ENCODE measurements around the gene DNAH5. TPM values are rescaled to one million over a fixed set of nuclear protein-coding genes. Genes with fewer than 3 reads are reported as not detected.

The DNAH5 gene
- total RNA-seq, 6 experiments from 2014 or later: 1.2 to 16.2 (median 3.4) TPM

- Histone ChIP-seq H3K36me3 (peaks cover 0 to 2% (median 0%) of the 10 kb centered on the region in 4 donors), H3K9me3 (peaks cover 0 to 3% (median 0%) of the 10 kb centered on the region in 4 donors), H3K4me1 (no peaks in the 10 kb centered on the region), H3K27me3 (no peaks in the 10 kb centered on the region), H3K27ac (no peak overlapping the region), H3K4me3 (no peak overlapping the region)
- TF ChIP-seq POLR2A (IDR thresholded peaks at IDR 0.05) (no peak), CTCF (IDR thresholded peaks at IDR 0.05) (no peak)
- DNase-seq (no peak), ATAC-seq (no peak)
- intact Hi-C loops (cut with DNase I): no loop called here
- 52% methylated on average over 5 of the region's 5 CpGs for WGBS (ENCODE audit: insufficient coverage, low coverage, low lambda C conversion rate, missing lambda C conversion rate)
Measured at GRCh38 chr5:13859270-13860065, 85.0 kb downstream of the DNAH5 start.

- ATAC-seq (no peak), DNase-seq (no peak)
- intact Hi-C loops (cut with DNase I): no loop called here
- Histone ChIP-seq H3K27me3 (no peaks in the 10 kb centered on the region), H3K4me1 (no peaks in the 10 kb centered on the region), H3K27ac (no peak overlapping the region), H3K9me3 (no peaks in the 10 kb centered on the region), H3K4me3 (no peak overlapping the region), H3K36me3 (peaks cover 0 to 5% (median 1%) of the 10 kb centered on the region in 4 donors)
- 50% methylated on average over 6 of the region's 6 CpGs for WGBS (ENCODE audit: insufficient coverage, low coverage, low lambda C conversion rate, missing lambda C conversion rate)
- TF ChIP-seq POLR2A (IDR thresholded peaks at IDR 0.05) (no peak), CTCF (IDR thresholded peaks at IDR 0.05) (no peak)
Measured at GRCh38 chr5:13843175-13843846, 101.2 kb downstream of the DNAH5 start.

- no peak for ATAC-seq
- no peak overlapping the region for H3K27ac ChIP-seq
- intact Hi-C loops (cut with DNase I): no loop called here
Measured at GRCh38 chr5:13833440-13833839, 111.0 kb downstream of the DNAH5 start.

GRCh38 chr5:13831351-13831750, 113.1 kb downstream of the DNAH5 start:
- H3K36me3 ChIP-seq: peaks cover 0 to 2% (median 0%) of the 10 kb centered on the region in 4 donors

More at GRCh38 chr5:13833440-13833839, 111.0 kb downstream of the DNAH5 start:
- Histone ChIP-seq H3K36me3 (no peaks in the 10 kb centered on the region), H3K27me3 (no peaks in the 10 kb centered on the region), H3K9me3 (no peaks in the 10 kb centered on the region), H3K4me3 (no peak overlapping the region), H3K4me1 (no peaks in the 10 kb centered on the region)
- 33% methylated on average over 3 of the region's 3 CpGs for WGBS (ENCODE audit: insufficient coverage, low coverage, low lambda C conversion rate, missing lambda C conversion rate)
- TF ChIP-seq POLR2A (IDR thresholded peaks at IDR 0.05) (no peak), CTCF (IDR thresholded peaks at IDR 0.05) (no peak)
- no peak for DNase-seq

More at GRCh38 chr5:13831351-13831750, 113.1 kb downstream of the DNAH5 start:
- peak in 1 of 4 donors; percentile 10 for TF ChIP-seq CTCF (IDR thresholded peaks at IDR 0.05)
- TF ChIP-seq POLR2A (IDR thresholded peaks at IDR 0.05): no peak
- no peak for ATAC-seq
- no peak overlapping the region for H3K27ac ChIP-seq
- no peaks in the 10 kb centered on the region for H3K4me1 ChIP-seq
- no peak overlapping the region for H3K4me3 ChIP-seq
- WGBS (ENCODE audit: insufficient coverage, low coverage, low lambda C conversion rate, missing lambda C conversion rate): 29% methylated on average over 3 of the region's 3 CpGs
- intact Hi-C loops (cut with DNase I): no loop called here
- no peak for DNase-seq
- H3K27me3 ChIP-seq: no peaks in the 10 kb centered on the region
- H3K9me3 ChIP-seq: no peaks in the 10 kb centered on the region

Data from right lobe of liver (tissue), 6 donors.